Measurements from ENCODE around the gene IFRD1.

IFRD1 gene

GRCh38 chr7:112517487-112517886 lies 67.2 kb downstream of the IFRD1 start:
- Histone ChIP-seq H4K20me1 (ENCODE audit: insufficient read depth, low read length) (no peaks in the 10 kb centered on the region), H3K79me2 (ENCODE audit: low read length) (no peaks in the 10 kb centered on the region), H3K27me3 (ENCODE audit: low read depth, low read length) (peaks cover 13% of the 10 kb centered on the region; the same call in 1 of the 2 replicates), H3K4me2 (ENCODE audit: low read length) (no peak overlapping the region), H3K4me3 (ENCODE audit: low read length) (no peak overlapping the region), H3K9me3 (ENCODE audit: insufficient read depth, low read length) (no peaks in the 10 kb centered on the region), H2AFZ (ENCODE audit: low read depth, low read length) (no peak overlapping the region), H3K27ac (ENCODE audit: low read length) (no peak overlapping the region), H3K9ac (ENCODE audit: low read length) (no peak overlapping the region), H3K4me1 (ENCODE audit: low read length) (no peaks in the 10 kb centered on the region), H3K36me3 (replicated peaks; ENCODE audit: low read depth, low read length) (no peaks in the 10 kb centered on the region)
- no peak for TF ChIP-seq CTCF (IDR thresholded peaks at IDR 0.05; ENCODE audit: low read depth, low read length)
- no peak for TF ChIP-seq EZH2phosphoT487 (IDR thresholded peaks at IDR 0.05; ENCODE audit: low read depth)

- Histone ChIP-seq H3K79me2 (ENCODE audit: low read length) (no peaks in the 10 kb centered on the region), H3K9ac (ENCODE audit: low read length) (no peak overlapping the region), H3K9me3 (ENCODE audit: insufficient read depth, low read length) (no peaks in the 10 kb centered on the region), H3K36me3 (replicated peaks; ENCODE audit: low read depth, low read length) (no peaks in the 10 kb centered on the region), H2AFZ (ENCODE audit: low read depth, low read length) (no peak overlapping the region), H3K4me3 (ENCODE audit: low read length) (no peak overlapping the region), H3K4me1 (ENCODE audit: low read length) (no peaks in the 10 kb centered on the region), H3K27ac (ENCODE audit: low read length) (no peak overlapping the region), H3K27me3 (ENCODE audit: low read depth, low read length) (peaks cover 23% of the 10 kb centered on the region; the same call in 1 of the 2 replicates), H3K4me2 (ENCODE audit: low read length) (no peak overlapping the region), H4K20me1 (ENCODE audit: insufficient read depth, low read length) (no peaks in the 10 kb centered on the region)
- TF ChIP-seq CTCF (IDR thresholded peaks at IDR 0.05; ENCODE audit: low read depth, low read length) (no peak), EZH2phosphoT487 (IDR thresholded peaks at IDR 0.05; ENCODE audit: low read depth) (no peak)
Measured at GRCh38 chr7:112520787-112521186, 70.5 kb downstream of the IFRD1 start.

GRCh38 chr7:112521942-112522341 lies 71.7 kb downstream of the IFRD1 start:
- no peak for TF ChIP-seq CTCF (IDR thresholded peaks at IDR 0.05; ENCODE audit: low read depth, low read length)

GRCh38 chr7:112523871-112524270 lies 73.6 kb downstream of the IFRD1 start:
- H3K4me2 ChIP-seq (ENCODE audit: low read length): no peak overlapping the region
- H3K9ac ChIP-seq (ENCODE audit: low read length): no peak overlapping the region
- H3K79me2 ChIP-seq (ENCODE audit: low read length): no peaks in the 10 kb centered on the region
- H3K36me3 ChIP-seq (replicated peaks; ENCODE audit: low read depth, low read length): no peaks in the 10 kb centered on the region
- no peak overlapping the region for H2AFZ ChIP-seq (ENCODE audit: low read depth, low read length)
- no peak overlapping the region for H3K4me3 ChIP-seq (ENCODE audit: low read length)
- TF ChIP-seq EZH2phosphoT487 (IDR thresholded peaks at IDR 0.05; ENCODE audit: low read depth): no peak
- TF ChIP-seq CTCF (IDR thresholded peaks at IDR 0.05; ENCODE audit: low read depth, low read length): no peak
- no peaks in the 10 kb centered on the region for H3K4me1 ChIP-seq (ENCODE audit: low read length)
- no peaks in the 10 kb centered on the region for H4K20me1 ChIP-seq (ENCODE audit: insufficient read depth, low read length)
- no peak overlapping the region for H3K27ac ChIP-seq (ENCODE audit: low read length)
- peaks cover 17% of the 10 kb centered on the region; the same call in 1 of the 2 replicates for H3K27me3 ChIP-seq (ENCODE audit: low read depth, low read length)
- no peaks in the 10 kb centered on the region for H3K9me3 ChIP-seq (ENCODE audit: insufficient read depth, low read length)

More at GRCh38 chr7:112521942-112522341, 71.7 kb downstream of the IFRD1 start:
- no peaks in the 10 kb centered on the region for H3K36me3 ChIP-seq (replicated peaks; ENCODE audit: low read depth, low read length)
- no peak overlapping the region for H3K27ac ChIP-seq (ENCODE audit: low read length)
- H3K9ac ChIP-seq (ENCODE audit: low read length): no peak overlapping the region
- no peaks in the 10 kb centered on the region for H4K20me1 ChIP-seq (ENCODE audit: insufficient read depth, low read length)
- H3K4me3 ChIP-seq (ENCODE audit: low read length): no peak overlapping the region
- no peak overlapping the region for H3K4me2 ChIP-seq (ENCODE audit: low read length)
- no peaks in the 10 kb centered on the region for H3K9me3 ChIP-seq (ENCODE audit: insufficient read depth, low read length)
- H3K4me1 ChIP-seq (ENCODE audit: low read length): no peaks in the 10 kb centered on the region
- no peak overlapping the region for H2AFZ ChIP-seq (ENCODE audit: low read depth, low read length)
- no peaks in the 10 kb centered on the region for H3K79me2 ChIP-seq (ENCODE audit: low read length)
- H3K27me3 ChIP-seq (ENCODE audit: low read depth, low read length): peaks cover 21% of the 10 kb centered on the region; the same call in 1 of the 2 replicates

Data from OCI-LY3 (cell line).